ENCODE results near the gene TSPAN1.
A peak's percentile ranks its signal among the peaks of the same experiment; 100 is the strongest.

TSPAN1 gene

DNA sequence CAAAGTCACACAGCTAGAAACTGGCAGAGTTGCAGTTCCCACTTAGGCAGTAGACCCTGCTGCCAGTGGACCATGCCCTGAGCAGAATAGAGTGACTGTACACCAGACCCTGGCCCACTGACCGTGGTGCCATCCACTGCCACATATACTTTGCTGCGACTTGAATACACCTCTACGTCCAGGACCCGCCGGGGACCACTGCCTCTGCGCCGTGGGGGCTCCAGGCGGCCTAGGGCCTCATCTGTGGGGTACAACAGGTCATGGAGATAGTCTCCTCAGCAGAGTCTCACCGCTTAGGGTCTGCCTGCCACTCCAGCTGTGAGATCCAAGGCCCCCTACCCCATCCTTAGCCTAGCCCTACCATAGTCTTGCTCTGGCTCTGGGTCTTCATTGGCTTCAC lies 21.7 kb downstream of the TSPAN1 start:
- peaks cover 7% of the 10 kb centered on the region; the same call in 1 of the 2 replicates for H3K79me2 ChIP-seq (ENCODE audit: insufficient read depth, low read length)
- H2AFZ ChIP-seq (ENCODE audit: low read length): no peak overlapping the region
- no peaks in the 10 kb centered on the region for H3F3A ChIP-seq (ENCODE audit: low read depth)
- H4K20me1 ChIP-seq (ENCODE audit: insufficient read depth, low read length, poor library complexity, severe bottlenecking): no peaks in the 10 kb centered on the region
- TF ChIP-seq, protein P1, sequence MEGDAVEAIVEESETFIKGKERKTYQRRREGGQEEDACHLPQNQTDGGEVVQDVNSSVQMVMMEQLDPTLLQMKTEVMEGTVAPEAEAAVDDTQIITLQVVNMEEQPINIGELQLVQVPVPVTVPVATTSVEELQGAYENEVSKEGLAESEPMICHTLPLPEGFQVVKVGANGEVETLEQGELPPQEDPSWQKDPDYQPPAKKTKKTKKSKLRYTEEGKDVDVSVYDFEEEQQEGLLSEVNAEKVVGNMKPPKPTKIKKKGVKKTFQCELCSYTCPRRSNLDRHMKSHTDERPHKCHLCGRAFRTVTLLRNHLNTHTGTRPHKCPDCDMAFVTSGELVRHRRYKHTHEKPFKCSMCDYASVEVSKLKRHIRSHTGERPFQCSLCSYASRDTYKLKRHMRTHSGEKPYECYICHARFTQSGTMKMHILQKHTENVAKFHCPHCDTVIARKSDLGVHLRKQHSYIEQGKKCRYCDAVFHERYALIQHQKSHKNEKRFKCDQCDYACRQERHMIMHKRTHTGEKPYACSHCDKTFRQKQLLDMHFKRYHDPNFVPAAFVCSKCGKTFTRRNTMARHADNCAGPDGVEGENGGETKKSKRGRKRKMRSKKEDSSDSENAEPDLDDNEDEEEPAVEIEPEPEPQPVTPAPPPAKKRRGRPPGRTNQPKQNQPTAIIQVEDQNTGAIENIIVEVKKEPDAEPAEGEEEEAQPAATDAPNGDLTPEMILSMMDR (conservative IDR thresholded peaks at IDR 0.05; ENCODE audit: low read length): no peak
- H3K27me3 ChIP-seq (ENCODE audit: insufficient read depth, low read length, poor library complexity, severe bottlenecking): no peaks in the 10 kb centered on the region
- peaks cover 15% of the 10 kb centered on the region for H3K4me1 ChIP-seq (ENCODE audit: insufficient read depth, low read length, poor library complexity, severe bottlenecking)
- peak overlapping the region; percentile 75 for H3K9ac ChIP-seq (ENCODE audit: low read depth, low read length, poor library complexity, severe bottlenecking)
- peak overlapping the region; percentile 76 for H3K4me3 ChIP-seq (ENCODE audit: low read length, poor library complexity, severe bottlenecking)
- H3K9me2 ChIP-seq (replicated peaks; ENCODE audit: low read depth, low read length): no peaks in the 10 kb centered on the region
- H3K36me3 ChIP-seq (ENCODE audit: insufficient read depth, low read length): peaks cover 4% of the 10 kb centered on the region; the same call in 1 of the 2 replicates
- peak overlapping the region; percentile 89 for H3K4me2 ChIP-seq (ENCODE audit: low read depth, low read length, poor library complexity, severe bottlenecking)
- H3K9me3 ChIP-seq (ENCODE audit: insufficient read depth, low read depth, low read length): no peaks in the 10 kb centered on the region

DNA sequence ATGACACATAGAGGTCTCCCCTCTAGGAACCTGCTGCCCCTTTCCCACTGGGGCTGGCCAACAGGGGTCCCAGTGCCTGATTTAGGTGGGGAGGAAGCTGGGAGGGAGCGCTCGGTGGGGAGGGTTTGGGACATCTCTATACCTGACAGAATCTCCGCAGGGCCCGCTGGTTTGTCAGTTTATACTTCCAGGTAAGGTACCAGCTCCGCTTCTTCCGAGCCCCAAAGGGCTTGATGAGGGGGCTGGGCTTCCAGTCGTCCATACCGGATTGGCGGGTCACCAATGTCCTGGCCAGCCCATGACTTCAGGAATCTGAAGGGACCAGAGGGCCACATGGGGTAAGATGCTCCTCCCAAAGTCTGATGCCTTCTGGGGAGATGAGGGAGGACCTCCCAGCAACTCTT lies 22.7 kb downstream of the TSPAN1 start:
- Histone ChIP-seq H2AFZ (ENCODE audit: low read length) (peak overlapping the region; percentile 76; the same call in 1 of the 2 replicates), H3K9ac (ENCODE audit: low read depth, low read length, poor library complexity, severe bottlenecking) (peak overlapping the region; percentile 75), H3K79me2 (ENCODE audit: insufficient read depth, low read length) (peaks cover 7% of the 10 kb centered on the region; the same call in 1 of the 2 replicates), H3F3A (ENCODE audit: low read depth) (no peaks in the 10 kb centered on the region), H4K20me1 (ENCODE audit: insufficient read depth, low read length, poor library complexity, severe bottlenecking) (no peaks in the 10 kb centered on the region), H3K9me3 (ENCODE audit: insufficient read depth, low read depth, low read length) (no peaks in the 10 kb centered on the region), H3K36me3 (ENCODE audit: insufficient read depth, low read length) (no peaks in the 10 kb centered on the region; the same call in 1 of the 2 replicates), H3K27me3 (ENCODE audit: insufficient read depth, low read length, poor library complexity, severe bottlenecking) (no peaks in the 10 kb centered on the region), H3K4me2 (ENCODE audit: low read depth, low read length, poor library complexity, severe bottlenecking) (peak overlapping the region; percentile 89), H3K9me2 (replicated peaks; ENCODE audit: low read depth, low read length) (no peaks in the 10 kb centered on the region), H3K4me1 (ENCODE audit: insufficient read depth, low read length, poor library complexity, severe bottlenecking) (peaks cover 15% of the 10 kb centered on the region), H3K4me3 (ENCODE audit: low read length, poor library complexity, severe bottlenecking) (peak overlapping the region; percentile 76)
- TF ChIP-seq, protein P1 (conservative IDR thresholded peaks at IDR 0.05; ENCODE audit: low read length): no peak
- TF ChIP-seq EZH2phosphoT487 (IDR thresholded peaks at IDR 0.05; ENCODE audit: borderline replicate concordance): no peak

DNA sequence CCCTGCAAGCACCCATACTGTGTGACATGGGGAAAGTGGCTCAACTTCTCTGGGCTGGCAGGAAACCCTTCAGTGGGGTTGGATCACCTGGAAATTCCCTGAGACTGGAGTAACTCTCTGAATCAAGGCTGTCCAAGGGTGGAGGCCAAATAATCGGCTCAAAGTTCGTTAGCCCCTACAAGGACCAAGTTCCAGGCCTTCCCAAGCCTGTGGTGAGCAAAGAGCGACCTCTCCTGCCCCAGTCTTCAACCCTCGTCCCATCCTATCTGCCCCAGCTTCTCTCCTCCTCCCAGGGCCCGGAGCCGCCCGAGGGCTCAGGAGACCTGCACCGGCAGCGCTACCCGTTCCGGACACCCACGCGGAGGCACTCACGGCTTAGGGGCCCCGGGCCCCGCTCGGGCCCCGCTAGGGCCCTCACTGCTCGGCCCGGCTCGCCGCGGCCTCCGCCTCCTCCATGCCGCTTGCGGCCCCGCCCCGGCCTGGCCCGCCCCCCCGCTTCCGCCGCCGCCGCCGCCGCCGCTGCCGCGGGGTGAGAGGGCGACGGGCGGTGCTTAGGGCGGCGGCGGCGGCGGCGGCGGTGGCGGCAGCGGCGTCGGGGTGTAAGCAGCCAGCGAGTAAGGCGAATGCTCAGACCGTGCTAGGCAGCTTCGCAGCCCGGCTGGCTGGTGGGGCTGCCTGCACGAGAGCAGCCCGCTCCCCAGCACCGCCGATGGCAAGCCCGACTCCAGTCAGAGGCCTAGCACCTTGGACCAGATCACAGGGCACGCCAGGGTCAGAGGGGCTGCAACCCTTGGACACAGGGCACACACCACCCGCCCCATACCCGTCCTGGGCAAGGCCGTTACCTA lies 23.3 kb downstream of the TSPAN1 start, which contains the start of gene POMGNT1:
POMGNT1 (minus strand) TSS at position 471 of the 848 bp plus-strand sequence. CDS start 613 bp downstream, outside the sequence.
- Histone ChIP-seq H3K9me3 (ENCODE audit: insufficient read depth, low read depth, low read length) (no peaks in the 10 kb centered on the region), H3K4me2 (ENCODE audit: low read depth, low read length, poor library complexity, severe bottlenecking) (peak within 1 kb of the TSS; percentile 89), H3K4me3 (ENCODE audit: low read length, poor library complexity, severe bottlenecking) (peak within 1 kb of the TSS; percentile 97), H3K27me3 (ENCODE audit: insufficient read depth, low read length, poor library complexity, severe bottlenecking) (no peaks in the 10 kb centered on the region), H3K79me2 (ENCODE audit: insufficient read depth, low read length) (peaks cover 7% of the 10 kb centered on the region; the same call in 1 of the 2 replicates), H3K36me3 (ENCODE audit: insufficient read depth, low read length) (no peaks in the 10 kb centered on the region; the same call in 1 of the 2 replicates), H3K9ac (ENCODE audit: low read depth, low read length, poor library complexity, severe bottlenecking) (peak within 1 kb of the TSS; percentile 75), H4K20me1 (ENCODE audit: insufficient read depth, low read length, poor library complexity, severe bottlenecking) (no peaks in the 10 kb centered on the region), H2AFZ (ENCODE audit: low read length) (peak within 1 kb of the TSS; percentile 96), H3F3A (ENCODE audit: low read depth) (no peaks in the 10 kb centered on the region), H3K9me2 (replicated peaks; ENCODE audit: low read depth, low read length) (no peaks in the 10 kb centered on the region), H3K4me1 (ENCODE audit: insufficient read depth, low read length, poor library complexity, severe bottlenecking) (peaks cover 15% of the 10 kb centered on the region)
- TF ChIP-seq, protein P1 (conservative IDR thresholded peaks at IDR 0.05; ENCODE audit: low read length): peak; percentile 38
- TF ChIP-seq EZH2phosphoT487 (IDR thresholded peaks at IDR 0.05; ENCODE audit: borderline replicate concordance): no peak
